Ishikawa (cell line): ENCODE measurements around the gene SCRN2.

ENCODE experiments used
- CEBPB ChIP-seq: IDR thresholded peaks from 2 replicates; pipeline ENCODE4 v1.6.1; 2012
- CREB1 ChIP-seq: IDR thresholded peaks from 2 replicates; pipeline ENCODE4 v1.6.1; 2012; ENCODE audit warnings: low read depth
- EGR1 ChIP-seq: IDR thresholded peaks from 2 replicates; pipeline ENCODE4 v1.6.1; 2012
- EP300 ChIP-seq: IDR thresholded peaks from 2 replicates; pipeline ENCODE4 v1.6.1; 2012; ENCODE audit warnings: borderline replicate concordance
- FOXM1 ChIP-seq: IDR thresholded peaks from 2 replicates; pipeline ENCODE4 v1.6.1; 2012; ENCODE audit warnings: low read depth, borderline replicate concordance
- NFIC ChIP-seq: IDR thresholded peaks from 2 replicates; pipeline ENCODE4 v1.6.1; 2012
- RAD21 ChIP-seq: IDR thresholded peaks from 2 replicates; pipeline ENCODE4 v1.6.1; 2012; ENCODE audit warnings: low read depth
- TAF1 ChIP-seq: IDR thresholded peaks from 2 replicates; pipeline ENCODE4 v1.6.1; 2012; ENCODE audit warnings: low read depth, mild to moderate bottlenecking
- TEAD4 ChIP-seq: IDR thresholded peaks from 2 replicates; pipeline ENCODE4 v1.6.1; 2012
- YY1 ChIP-seq: IDR thresholded peaks from 2 replicates; pipeline ENCODE4 v1.6.1; 2012; ENCODE audit warnings: low read depth
- ZBTB7A ChIP-seq: IDR thresholded peaks from 2 replicates; pipeline ENCODE4 v1.6.1; 2012; ENCODE audit warnings: low read depth
- TF ChIP-seq, protein P1 (sequence below): IDR thresholded peaks from 2 replicates; pipeline ENCODE4 v1.6.1; 2012; ENCODE audit warnings: low read depth, mild to moderate bottlenecking
- TF ChIP-seq, protein P2 (sequence below): IDR thresholded peaks from 2 replicates; pipeline ENCODE4 v1.6.1; 2012
- TF ChIP-seq, protein P3 (sequence below): IDR thresholded peaks from 2 replicates; pipeline ENCODE4 v1.6.1; 2012

The SCRN2 gene

DNA sequence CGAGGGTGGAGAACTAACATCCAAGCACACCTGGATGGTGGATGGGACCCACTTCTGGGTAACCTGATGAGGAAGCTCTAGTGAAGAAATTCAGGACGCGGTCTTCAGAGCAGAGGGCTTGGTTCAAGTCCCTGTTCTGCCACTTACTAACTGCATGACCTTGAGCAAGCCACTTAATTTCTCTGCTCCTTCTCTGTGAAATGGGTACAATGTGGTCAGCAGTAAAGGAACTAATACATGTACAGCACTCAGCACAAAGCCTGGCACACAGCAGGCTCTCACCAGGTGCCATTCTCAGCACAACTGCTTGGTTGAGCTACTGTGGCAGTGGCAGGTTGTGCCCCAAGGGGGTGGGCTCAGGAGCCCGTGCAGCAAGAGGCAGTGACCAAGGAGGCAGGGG lies 17.6 kb downstream of the SCRN2 start:
- TF ChIP-seq CEBPB = no peak
- TF ChIP-seq EP300 = no peak
- TF ChIP-seq, protein P1, sequence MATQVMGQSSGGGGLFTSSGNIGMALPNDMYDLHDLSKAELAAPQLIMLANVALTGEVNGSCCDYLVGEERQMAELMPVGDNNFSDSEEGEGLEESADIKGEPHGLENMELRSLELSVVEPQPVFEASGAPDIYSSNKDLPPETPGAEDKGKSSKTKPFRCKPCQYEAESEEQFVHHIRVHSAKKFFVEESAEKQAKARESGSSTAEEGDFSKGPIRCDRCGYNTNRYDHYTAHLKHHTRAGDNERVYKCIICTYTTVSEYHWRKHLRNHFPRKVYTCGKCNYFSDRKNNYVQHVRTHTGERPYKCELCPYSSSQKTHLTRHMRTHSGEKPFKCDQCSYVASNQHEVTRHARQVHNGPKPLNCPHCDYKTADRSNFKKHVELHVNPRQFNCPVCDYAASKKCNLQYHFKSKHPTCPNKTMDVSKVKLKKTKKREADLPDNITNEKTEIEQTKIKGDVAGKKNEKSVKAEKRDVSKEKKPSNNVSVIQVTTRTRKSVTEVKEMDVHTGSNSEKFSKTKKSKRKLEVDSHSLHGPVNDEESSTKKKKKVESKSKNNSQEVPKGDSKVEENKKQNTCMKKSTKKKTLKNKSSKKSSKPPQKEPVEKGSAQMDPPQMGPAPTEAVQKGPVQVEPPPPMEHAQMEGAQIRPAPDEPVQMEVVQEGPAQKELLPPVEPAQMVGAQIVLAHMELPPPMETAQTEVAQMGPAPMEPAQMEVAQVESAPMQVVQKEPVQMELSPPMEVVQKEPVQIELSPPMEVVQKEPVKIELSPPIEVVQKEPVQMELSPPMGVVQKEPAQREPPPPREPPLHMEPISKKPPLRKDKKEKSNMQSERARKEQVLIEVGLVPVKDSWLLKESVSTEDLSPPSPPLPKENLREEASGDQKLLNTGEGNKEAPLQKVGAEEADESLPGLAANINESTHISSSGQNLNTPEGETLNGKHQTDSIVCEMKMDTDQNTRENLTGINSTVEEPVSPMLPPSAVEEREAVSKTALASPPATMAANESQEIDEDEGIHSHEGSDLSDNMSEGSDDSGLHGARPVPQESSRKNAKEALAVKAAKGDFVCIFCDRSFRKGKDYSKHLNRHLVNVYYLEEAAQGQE = no peak
- TF ChIP-seq NFIC = no peak

DNA sequence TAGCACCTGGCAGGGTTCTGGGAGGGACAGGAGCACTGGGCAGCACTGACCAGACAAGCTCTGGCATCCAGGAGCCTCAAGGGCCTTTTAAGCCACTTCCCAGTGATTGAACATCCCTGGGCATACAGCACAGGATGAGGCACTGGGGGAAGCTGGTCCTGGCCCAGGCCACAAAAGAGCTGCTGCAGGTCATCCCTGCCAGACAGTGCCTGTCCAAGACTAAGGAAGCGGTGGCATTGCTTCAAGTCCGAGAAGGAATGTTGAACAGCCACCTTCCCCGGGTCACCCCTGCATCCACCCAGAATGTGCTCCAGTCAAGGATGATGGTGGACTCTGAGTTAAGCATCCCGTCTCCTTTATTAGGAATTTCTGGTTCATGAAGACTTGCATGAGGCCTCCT lies 18.3 kb downstream of the SCRN2 start:
- TF ChIP-seq NFIC (no peak), CREB1 (no peak), EGR1 (no peak)

DNA sequence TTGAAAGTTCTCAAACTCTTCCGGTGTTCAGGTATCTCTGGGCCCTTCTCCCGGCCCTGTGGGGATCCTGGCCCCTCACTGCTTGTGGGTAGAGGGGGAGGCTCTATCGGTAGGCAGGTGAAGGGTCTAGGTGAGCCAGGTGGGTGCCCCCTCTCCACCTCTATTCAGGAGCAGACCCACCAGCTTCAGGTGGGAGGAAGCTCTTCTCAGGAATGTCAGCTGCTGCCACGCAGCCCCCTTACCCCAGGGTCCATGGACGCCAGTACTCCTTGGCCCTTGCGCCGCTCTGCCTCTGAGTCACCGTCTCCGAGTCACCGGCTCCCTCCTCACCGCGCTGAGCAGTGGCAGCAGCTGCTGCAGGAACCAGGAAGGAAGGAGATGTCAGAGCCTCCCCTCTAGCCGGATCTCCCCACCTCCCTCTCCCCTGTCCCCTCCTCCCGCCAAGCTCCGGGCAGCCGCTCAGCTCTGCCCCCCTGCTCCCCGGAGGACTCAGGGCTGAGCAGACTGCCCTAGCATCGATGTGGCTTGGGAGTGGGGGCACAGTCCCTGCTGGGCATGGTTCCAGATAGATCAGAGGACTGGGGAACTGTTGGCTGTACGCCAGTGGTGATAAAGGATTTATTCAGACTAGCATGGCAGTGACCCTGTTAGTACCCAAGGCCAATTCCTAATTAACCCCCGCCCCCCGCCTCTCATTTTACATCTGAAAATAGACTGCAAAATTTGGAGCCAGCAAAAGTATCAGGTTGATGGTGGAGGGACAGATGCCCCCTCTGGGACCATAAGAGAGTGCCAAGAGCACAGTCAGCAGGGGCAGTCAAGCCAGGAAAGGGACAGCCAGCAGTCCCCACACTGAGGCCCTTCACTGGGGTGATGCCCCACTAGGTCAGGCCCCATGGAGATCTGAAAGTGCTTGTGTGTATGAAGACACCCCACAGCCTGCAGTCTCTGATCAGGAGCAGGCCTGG lies 19.4 kb downstream of the SCRN2 start, which contains the start of gene OSBPL7:
Gene OSBPL7 (minus strand): TSS at position 371 of the 968 bp plus-strand sequence. CDS start 1,516 bp downstream, outside the sequence.
- TF ChIP-seq YY1 = no peak
- TF ChIP-seq TAF1 = no peak
- peak; percentile 66 for TF ChIP-seq NFIC
- 0 out of 2 replicates have a peak, but pooled peaks have one; percentile 4 for TF ChIP-seq TEAD4
- no peak for TF ChIP-seq EGR1
- TF ChIP-seq RAD21 = no peak
- peak; percentile 82; the same call in 1 of the 2 replicates for TF ChIP-seq ZBTB7A
- TF ChIP-seq, protein P2, sequence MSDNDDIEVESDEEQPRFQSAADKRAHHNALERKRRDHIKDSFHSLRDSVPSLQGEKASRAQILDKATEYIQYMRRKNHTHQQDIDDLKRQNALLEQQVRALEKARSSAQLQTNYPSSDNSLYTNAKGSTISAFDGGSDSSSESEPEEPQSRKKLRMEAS = no peak

DNA sequence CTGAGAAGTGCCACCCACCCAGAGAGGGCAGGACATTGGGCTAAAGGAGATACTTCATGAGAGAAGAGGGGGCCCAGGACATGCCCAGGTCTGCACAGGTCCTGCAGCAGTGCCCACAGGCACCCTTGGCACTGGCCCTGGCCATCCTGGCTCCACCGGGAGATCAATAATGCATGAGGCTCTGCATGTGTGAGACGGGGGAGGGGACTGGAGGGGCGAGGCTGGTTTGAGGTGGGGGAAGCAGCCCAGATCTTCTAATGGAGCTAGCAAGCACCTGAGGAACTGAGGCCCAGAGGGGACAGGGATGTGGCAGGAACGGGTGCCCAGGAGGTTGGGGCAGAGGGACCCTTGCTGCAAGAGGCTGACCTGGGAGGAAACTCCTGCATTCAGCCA lies 20.0 kb downstream of the SCRN2 start:
- TF ChIP-seq CEBPB = no peak
- no peak for TF ChIP-seq EP300
- no peak for TF ChIP-seq TAF1
- TF ChIP-seq, protein P1 = no peak
- no peak for TF ChIP-seq NFIC

DNA sequence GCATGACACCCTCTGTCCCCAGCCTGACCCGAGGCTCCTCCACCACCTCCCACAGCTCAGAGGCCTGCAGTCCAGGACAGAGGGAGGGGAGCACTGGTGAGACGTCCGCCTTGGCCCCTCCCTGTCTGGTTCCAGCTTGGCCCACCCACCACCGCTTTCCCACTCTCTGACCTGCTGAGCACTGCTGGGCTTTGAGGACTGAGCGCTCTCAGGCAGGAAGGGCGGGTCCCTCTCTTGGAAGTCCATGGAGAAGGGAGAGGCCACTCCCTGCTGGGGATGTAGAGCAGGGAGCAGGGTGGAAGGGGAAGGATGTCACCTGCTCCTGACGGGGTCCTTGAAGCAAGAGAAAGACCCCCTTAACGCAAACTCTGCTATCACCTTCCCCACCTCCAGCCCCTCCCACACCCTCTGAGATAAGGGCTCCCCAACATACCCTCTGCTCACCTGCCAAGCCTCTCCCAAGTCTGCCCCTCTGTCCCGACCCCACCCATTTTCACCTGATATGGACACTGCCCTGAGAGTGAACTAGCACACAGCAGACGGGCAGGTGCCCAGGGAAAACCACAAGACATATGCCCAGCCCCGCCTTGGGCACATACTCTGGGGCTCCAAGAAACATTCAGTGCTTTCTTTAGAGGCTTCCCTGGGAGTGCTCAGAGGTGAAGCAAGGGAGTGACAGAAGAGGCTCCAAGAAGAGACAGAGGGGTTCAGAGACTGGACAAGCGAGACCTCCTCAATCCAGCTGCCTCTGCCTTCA lies 20.9 kb downstream of the SCRN2 start:
- TF ChIP-seq, protein P3, sequence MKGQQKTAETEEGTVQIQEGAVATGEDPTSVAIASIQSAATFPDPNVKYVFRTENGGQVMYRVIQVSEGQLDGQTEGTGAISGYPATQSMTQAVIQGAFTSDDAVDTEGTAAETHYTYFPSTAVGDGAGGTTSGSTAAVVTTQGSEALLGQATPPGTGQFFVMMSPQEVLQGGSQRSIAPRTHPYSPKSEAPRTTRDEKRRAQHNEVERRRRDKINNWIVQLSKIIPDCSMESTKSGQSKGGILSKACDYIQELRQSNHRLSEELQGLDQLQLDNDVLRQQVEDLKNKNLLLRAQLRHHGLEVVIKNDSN = no peak
- TF ChIP-seq EP300 (no peak), FOXM1 (no peak), RAD21 (no peak), EGR1 (no peak), ZBTB7A (no peak), TEAD4 (no peak), YY1 (no peak), CREB1 (no peak), TAF1 (no peak)
- TF ChIP-seq, protein P2 = no peak
- TF ChIP-seq, protein P1 = no peak
